HG02943 (cell line): ENCODE results near the gene PDGFC.

Source experiments
- ATAC-seq: cut with Tn5 transposase; IDR thresholded peaks from one replicate; pipeline ENCODE4 v1.9.1; 2021; ENCODE audit warnings: mild to moderate bottlenecking, low read depth, moderate library complexity; ENCODE audit not compliant: unreplicated experiment

The PDGFC gene

GRCh38 chr4:156792462-156793085 lies 179.0 kb downstream of the PDGFC start:
- ATAC-seq = no peak

GRCh38 chr4:156790866-156791265 lies 180.7 kb downstream of the PDGFC start:
- no peak for ATAC-seq

GRCh38 chr4:156788782-156789181 lies 182.8 kb downstream of the PDGFC start:
- no peak for ATAC-seq

DNA sequence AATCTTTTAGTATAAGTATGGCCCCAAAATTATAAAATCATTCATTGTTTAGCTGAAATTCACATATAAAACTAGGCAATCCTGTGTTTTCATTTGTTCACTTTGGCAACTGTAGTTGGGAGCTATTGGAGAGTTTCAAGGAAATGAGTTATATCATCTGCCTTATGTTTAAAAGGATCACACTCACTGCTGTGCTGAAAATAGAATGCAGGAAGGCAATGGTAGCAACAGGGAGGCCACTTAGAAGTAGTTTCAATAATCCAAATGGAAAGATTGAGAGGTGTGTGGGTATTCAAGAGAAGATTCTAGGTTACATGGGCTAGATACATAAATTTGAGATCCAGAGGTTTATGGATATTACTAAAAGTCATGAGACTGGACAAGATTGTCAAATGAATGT lies 184.9 kb downstream of the PDGFC start:
- ATAC-seq = no peak

GRCh38 chr4:156784970-156785369 lies 186.6 kb downstream of the PDGFC start:
- no peak for ATAC-seq

DNA sequence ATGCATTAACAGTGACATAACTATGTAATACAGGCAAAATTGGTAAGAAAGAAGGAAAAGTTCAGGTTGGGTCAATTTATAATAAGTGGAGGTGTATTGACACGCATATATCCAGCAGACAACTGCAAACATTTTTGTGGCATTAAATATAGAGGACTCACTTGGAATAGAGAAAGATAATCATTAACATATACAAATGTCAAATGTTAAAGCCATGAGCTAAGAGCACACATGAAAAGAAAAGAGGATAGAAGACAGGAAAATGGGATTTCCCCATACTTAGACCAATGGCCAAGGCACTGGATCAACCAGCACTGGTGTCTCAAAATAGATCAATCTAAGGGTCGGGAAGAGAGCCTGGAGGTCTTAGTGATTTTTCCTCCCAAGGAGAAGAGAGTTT lies 187.6 kb downstream of the PDGFC start:
- ATAC-seq = no peak

DNA sequence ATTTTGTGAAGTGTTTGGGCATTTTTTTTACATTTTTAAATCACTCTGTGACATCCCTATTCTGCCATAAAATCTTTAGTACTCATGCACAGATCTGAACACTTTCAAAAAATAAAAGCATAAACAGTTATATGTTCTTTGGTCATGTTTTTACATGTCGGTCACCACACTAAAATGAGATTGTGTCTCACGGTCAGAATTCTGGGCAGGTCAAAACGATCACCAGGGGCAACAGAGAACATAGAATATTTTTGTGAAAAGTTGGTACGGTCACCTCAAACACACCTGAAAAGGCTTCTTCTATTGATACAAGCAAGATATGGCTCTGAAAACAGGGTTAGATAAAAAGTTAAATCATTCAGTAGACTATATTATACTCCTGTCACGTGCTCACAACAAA lies 189.1 kb downstream of the PDGFC start:
- no peak for ATAC-seq

GRCh38 chr4:156781852-156782251 lies 189.7 kb downstream of the PDGFC start:
- ATAC-seq = no peak

DNA sequence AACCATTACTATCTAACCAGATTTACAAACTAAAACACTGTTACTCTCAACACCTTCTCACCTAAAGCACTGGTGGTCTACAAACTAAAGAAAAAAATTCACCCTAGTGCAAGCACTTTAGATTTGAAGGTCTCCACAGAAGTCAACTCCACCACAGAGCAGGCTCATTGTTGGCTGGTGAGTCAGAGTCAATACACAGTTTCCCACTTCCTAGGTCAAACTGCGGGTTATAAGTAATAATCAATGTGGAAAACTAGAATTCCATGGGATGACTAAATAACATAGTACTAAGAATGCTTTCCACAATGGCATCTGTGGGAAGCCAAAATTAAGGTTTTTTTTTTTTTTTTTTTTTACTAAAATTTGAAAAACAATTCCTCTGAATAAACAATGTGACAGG lies 191.8 kb downstream of the PDGFC start:
- no peak for ATAC-seq

- no peak for ATAC-seq
Observed at GRCh38 chr4:156779042-156779441, 192.6 kb downstream of the PDGFC start.

GRCh38 chr4:156778606-156779005 lies 193.0 kb downstream of the PDGFC start:
- no peak for ATAC-seq

- ATAC-seq = no peak
Observed at GRCh38 chr4:156778093-156778492, 193.5 kb downstream of the PDGFC start.

GRCh38 chr4:156775813-156776212 lies 195.8 kb downstream of the PDGFC start:
- ATAC-seq = no peak

- no peak for ATAC-seq
Observed at GRCh38 chr4:156774422-156774821, 197.2 kb downstream of the PDGFC start.

DNA sequence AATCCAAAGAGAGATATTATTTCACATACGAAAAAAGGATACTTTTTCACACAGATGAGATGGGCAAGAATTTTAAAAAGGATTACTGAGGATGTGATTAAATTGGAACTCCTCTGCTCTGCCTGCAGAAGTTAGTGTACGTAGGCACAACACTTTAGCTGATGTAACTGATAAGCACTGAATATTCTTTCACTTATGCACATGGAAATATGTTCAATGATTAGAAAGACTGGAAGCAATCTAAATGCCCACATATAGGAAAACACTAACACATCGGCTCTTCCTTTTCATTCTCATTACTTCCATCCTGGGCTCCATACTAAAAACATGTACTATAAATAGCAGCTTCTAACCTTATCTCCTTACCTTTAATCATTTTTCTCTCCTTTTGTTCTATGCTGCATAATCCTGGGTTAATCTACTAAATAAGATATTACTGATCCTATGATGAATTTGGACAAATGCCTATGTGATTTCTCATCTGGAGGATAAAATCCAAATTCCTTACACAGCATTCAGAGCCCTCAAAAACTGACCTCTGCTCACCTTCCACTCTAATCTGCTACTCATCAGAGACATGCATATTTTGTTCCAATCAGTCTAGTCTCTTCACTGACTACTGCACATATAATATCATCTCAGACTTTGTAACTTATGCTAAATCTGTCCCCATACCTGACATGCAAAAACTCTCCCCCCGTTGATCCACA lies 197.8 kb downstream of the PDGFC start:
- no peak for ATAC-seq

DNA sequence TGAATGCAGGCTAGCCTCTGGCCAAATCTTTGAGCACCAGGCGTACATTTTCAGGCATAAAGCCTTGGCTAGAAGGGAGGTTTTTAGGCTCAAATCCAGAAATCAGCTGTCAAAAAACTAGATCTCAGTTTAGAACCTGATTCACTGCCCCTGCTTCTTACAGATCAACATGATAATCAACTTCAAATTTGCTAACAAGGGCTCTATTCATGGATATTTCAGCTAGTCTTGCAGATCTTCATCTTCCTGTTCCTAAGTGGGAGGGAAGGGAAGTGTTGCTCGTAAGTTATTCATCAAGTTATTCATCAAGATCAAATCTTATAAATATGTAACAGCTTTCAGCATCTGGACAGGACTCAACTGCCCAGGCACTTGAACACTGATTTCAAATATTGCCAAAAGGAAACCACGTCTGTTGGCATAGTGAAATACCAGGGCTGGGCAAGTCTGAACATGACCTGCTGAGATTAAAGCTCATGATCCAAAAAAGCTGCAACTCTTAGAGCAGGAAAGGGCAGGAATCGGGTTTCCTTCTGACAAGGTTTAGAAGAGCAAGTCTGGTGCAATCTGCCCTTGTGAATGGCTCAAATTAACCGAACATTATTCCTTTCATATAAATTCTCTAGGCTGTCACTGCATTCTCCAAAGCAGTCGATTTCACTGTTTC lies 200.3 kb downstream of the PDGFC start:
- ATAC-seq = no peak

- ATAC-seq = no peak
Observed at GRCh38 chr4:156770140-156770539, 201.5 kb downstream of the PDGFC start.

DNA sequence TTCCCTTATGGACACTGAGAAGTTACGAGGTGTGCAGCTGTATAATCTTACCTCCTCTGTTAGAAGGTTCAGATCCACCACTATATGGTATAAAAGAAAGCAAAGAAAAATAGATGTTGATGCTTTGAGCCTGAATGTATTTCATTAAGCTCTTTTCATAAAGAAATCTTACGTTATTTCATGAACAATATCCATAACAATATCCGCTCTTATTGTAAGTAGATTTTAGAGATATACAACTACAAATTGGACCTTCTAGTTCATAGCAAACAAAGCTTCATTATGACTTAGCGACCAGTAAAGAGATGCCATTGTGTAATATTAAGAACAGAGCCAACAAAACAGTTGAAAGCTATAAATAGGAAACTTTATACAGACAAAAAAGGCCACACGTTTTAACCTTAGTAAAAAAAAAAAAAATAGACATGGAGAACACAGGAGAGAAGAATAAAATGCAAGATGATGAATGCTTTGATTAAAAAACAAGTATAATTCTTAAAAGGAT lies 203.6 kb downstream of the PDGFC start:
- ATAC-seq = no peak

- ATAC-seq = no peak
Observed at GRCh38 chr4:156766846-156767245, 204.8 kb downstream of the PDGFC start.

- ATAC-seq = no peak
Observed at GRCh38 chr4:156765277-156765676, 206.3 kb downstream of the PDGFC start.

DNA sequence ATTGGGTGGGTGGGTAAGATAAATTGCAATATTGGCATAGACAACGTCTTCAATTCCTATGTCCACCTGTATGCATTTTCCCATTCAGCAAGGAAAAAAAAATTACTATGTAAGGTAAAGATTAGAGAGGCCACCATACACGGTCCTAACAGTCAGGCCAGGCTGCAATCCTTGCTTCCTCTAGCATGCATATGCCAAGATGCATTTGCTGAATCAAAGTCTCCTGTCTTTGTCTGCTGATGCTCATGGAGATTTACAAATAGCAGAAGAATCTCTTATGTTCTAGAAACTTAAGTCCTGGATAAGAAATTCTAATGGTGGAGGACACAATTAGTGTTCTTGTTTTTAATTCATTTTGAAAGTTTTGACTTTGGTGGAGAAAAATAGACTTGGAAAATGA lies 206.8 kb downstream of the PDGFC start:
- no peak for ATAC-seq

DNA sequence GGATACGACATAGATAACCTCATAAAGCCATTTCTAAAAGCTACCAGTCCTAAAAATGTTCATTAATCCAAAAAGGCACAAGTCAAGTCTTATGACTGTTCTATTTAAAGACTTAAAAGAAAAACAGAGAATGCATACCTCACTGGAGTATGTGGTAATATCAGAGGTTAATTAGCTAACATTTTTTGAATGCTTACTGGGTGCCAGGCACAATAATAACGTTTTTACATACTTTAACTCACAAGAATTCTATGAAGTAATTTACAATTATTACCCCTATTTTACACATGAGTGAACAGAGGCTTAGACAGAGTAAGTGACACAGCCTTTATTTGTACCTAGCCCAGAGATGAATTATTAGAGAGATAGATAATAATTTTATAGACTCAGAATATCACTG lies 207.5 kb downstream of the PDGFC start:
- ATAC-seq = no peak
